Left forelimb (tissue), 1 donor: ENCODE results near the gene MAPKAP1.

ENCODE experiments used
- DNase-seq: peaks from one replicate; pipeline ENCODE4 v3.0.0-alpha.2; 2018; ENCODE audit warnings: low spot score

Gene MAPKAP1

DNA sequence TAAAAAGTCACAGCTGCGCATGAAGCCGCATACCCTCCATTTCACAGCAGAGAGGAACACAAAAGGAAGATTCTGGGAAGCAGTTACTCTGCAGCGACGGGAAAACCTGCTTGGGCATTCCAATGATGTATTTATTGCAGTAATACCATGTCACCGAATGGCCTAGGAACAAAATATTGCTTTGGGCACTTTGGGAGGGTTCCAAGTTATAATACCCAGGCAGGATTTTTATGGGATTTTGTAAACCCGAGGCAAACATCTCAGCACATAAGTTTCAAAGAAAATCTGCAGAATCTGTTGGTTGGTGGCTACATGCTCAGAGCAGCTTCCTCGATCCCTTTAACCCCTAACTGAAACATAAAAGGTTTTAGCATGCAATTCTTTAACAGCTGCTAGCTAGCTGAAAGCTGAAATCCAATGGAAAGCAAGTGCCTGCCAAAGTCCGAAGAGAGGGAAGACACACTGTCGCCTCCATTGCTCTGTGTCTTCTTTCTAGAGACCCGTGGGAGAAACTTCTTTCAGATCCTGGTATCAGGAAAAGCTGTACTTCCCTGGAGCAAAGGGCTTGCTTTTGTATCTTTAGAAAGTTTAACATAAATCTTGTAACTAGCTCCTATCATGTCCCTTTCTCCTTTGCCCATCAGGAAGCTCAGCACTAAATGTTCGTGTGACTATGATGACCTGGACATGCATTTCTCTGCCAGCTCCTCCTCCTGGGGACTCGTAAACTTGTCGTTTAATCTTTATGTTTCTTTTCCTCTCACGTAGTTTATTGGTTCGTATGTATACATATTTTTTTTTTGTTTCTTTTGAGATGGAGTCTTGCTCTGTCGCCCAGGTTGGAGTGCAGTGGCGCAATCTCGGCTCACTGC lies 195.0 kb downstream of the MAPKAP1 start:
- DNase-seq = no peak

- DNase-seq = no peak
Measured at GRCh38 chr9:125510980-125511379, 196.0 kb downstream of the MAPKAP1 start.

- no peak for DNase-seq
Measured at GRCh38 chr9:125509476-125509875, 197.5 kb downstream of the MAPKAP1 start.

- no peak for DNase-seq
Measured at GRCh38 chr9:125508249-125508648, 198.8 kb downstream of the MAPKAP1 start.

GRCh38 chr9:125507226-125507625 lies 199.8 kb downstream of the MAPKAP1 start:
- DNase-seq = no peak

DNA sequence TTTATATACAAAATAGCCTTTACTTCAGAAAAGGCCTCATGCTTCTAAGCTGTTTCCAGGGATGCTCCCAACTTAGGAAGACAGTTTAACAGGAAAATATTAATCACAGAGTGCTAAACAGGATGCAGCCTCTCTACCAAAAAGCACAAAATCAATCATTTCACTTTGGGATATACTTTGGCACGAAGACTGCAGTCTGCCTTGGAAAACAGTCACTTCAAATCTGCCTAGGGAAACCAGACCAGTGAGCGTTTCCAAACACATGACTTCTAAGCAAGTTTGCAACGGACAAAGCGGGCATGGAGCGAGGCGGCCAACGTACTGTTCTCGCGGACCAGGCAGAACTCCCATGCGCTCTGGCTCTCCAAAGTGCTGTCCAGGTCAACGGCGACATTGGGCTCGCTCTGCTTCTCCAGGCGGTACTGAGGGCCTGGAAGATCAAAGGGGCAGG lies 201.0 kb downstream of the MAPKAP1 start:
- no peak for DNase-seq

DNA sequence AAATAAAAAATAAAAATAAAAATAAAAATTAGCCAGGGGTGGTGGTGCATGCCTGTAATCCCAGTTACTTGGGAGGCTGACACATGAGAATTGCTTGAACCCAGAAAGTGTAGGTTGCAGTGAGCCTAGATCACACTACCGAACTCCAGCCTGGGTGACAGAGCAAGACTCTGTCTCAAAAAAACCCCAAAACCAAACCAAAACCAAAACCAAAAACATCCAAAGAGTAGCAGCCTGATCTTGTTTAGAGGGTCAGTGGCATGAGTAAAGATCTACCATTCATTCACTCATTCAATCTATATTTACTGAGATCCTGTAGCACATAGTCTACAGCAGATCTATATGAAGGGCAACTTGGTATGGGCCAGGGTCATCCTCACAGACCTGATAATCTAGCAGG lies 202.4 kb downstream of the MAPKAP1 start:
- DNase-seq = no peak

DNA sequence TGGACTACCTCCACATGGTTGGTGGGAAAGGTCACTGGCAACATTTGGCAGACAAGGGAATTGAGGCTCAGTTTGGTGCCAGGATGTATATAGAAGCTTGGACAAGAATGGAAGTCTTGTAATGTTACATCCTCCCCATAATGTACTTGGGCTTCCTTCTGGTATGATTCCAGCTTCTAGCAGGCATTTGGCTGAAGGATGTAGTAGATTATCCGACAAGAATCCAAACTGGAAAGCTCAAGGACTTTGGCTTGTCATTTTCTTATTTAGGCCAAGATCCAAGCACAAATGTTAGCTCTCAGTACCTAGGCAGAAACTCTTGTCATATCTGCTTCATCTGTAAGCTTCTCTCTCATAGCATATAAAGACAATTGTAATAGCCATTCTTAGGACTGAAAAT lies 209.1 kb downstream of the MAPKAP1 start:
- DNase-seq = no peak

- no peak for DNase-seq
Measured at GRCh38 chr9:125497478-125497877, 209.5 kb downstream of the MAPKAP1 start.

- no peak for DNase-seq
Measured at GRCh38 chr9:125496313-125496834, 210.6 kb downstream of the MAPKAP1 start.

- DNase-seq = no peak
Measured at GRCh38 chr9:125495172-125496119, 211.6 kb downstream of the MAPKAP1 start.

- no peak for DNase-seq
Measured at GRCh38 chr9:125494653-125494915, 212.4 kb downstream of the MAPKAP1 start.

- no peak for DNase-seq
Measured at GRCh38 chr9:125493881-125494652, 212.9 kb downstream of the MAPKAP1 start.

DNA sequence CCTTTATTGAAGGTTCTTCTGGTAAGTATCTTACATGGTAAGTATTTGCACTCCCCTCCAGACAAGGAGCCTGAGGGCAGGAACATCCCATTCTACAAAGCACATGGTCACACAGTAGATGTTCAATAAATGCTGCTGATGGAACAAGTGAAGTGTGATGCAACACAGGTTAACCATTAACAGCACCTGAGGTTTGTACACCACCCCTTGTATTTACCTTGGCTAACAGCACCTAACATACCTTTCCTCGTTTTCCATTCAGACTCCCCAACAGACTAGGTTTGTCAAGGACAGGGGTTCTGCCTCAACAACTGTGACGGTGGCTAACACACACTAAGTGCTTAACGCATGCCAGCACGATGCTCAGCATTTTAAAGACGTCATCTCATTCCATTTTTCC lies 213.6 kb downstream of the MAPKAP1 start:
- no peak for DNase-seq

GRCh38 chr9:125492719-125493118 lies 214.3 kb downstream of the MAPKAP1 start:
- no peak for DNase-seq

DNA sequence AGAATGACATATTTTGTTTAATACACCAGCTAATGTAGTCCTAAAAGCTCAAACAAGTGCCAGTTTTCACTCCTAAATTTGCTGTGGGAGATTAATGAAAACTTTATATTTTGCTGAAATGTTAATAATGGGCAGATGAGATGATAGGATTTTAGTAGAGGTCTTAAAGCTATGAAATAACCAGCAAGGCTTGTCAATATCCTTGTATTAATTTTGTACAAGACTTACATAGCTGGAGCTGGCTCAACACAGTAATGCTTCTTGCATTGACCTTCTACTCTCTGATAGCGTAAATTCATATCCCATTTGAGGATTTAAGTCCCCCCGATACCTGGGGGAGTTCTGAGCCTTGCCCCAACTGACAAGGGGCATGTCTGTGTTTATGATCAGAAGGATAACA lies 219.2 kb downstream of the MAPKAP1 start:
- DNase-seq = no peak

DNA sequence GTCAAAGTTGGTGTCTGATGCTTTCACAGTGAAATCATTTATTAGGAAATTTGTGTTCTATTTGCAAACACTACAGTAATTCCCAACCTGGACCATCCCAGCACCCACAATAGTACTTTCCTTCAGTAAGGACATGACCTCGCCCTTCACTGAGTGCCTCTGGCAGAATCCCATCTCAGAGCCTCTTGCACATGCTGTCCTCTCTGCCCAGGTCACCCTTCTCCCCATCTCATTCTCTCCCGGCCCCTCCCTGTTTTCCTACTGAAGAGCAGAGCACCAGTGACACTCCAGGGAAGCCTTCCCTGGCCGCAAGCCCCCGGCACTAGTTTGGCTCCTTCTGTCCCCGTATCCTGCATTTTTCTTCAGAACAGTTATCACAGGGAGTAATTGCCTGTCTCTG lies 220.4 kb downstream of the MAPKAP1 start:
- no peak for DNase-seq

- DNase-seq = no peak
Measured at GRCh38 chr9:125486152-125486508, 220.9 kb downstream of the MAPKAP1 start.

GRCh38 chr9:125485471-125486151 lies 221.4 kb downstream of the MAPKAP1 start:
- no peak for DNase-seq

- no peak for DNase-seq
Measured at GRCh38 chr9:125484350-125485282, 222.4 kb downstream of the MAPKAP1 start.
